HFF-Myc (cell line): ENCODE results near the gene MAGI1.

Experiments used
- DNase-seq: peaks from one replicate; pipeline ENCODE4 v3.0.0-alpha.2; 2011; ENCODE audit warnings: low read depth; ENCODE audit errors: extremely low read depth
- H3K4me3 ChIP-seq: replicated peaks from 2 replicates; pipeline ENCODE4 v1.5.1; 2011; ENCODE audit warnings: low read depth, mild to moderate bottlenecking, control low read depth, low read length
- CTCF ChIP-seq: IDR thresholded peaks from 2 replicates; pipeline ENCODE4 v1.5.1; 2012; ENCODE audit warnings: mild to moderate bottlenecking, low read depth, low read length, control low read depth; ENCODE audit errors: missing control alignments

Gene MAGI1

GRCh38 chr3:65830948-65831732, 207.6 kb downstream of the MAGI1 start:
- no peak for DNase-seq
- H3K4me3 ChIP-seq = no peak overlapping the region
- no peak for TF ChIP-seq CTCF

- no peak for TF ChIP-seq CTCF
- no peak for DNase-seq
Observed at GRCh38 chr3:65829228-65829627, 209.5 kb downstream of the MAGI1 start.

GRCh38 chr3:65828706-65829105, 210.0 kb downstream of the MAGI1 start:
- TF ChIP-seq CTCF = no peak

More at GRCh38 chr3:65829228-65829627, 209.5 kb downstream of the MAGI1 start:
- no peak overlapping the region for H3K4me3 ChIP-seq

GRCh38 chr3:65827076-65827475, 211.6 kb downstream of the MAGI1 start:
- DNase-seq = no peak
- no peak overlapping the region for H3K4me3 ChIP-seq
- TF ChIP-seq CTCF = no peak

More at GRCh38 chr3:65828706-65829105, 210.0 kb downstream of the MAGI1 start:
- no peak overlapping the region for H3K4me3 ChIP-seq
- DNase-seq = no peak

GRCh38 chr3:65824166-65824565, 214.6 kb downstream of the MAGI1 start:
- no peak for DNase-seq
- TF ChIP-seq CTCF = no peak
- no peak overlapping the region for H3K4me3 ChIP-seq

GRCh38 chr3:65820600-65820999, 218.1 kb downstream of the MAGI1 start:
- no peak overlapping the region for H3K4me3 ChIP-seq
- no peak for TF ChIP-seq CTCF
- no peak for DNase-seq
